Natural killer cell (primary cell): ENCODE results near the gene SSNA1. TPM values are rescaled to one million over a fixed set of nuclear protein-coding genes. Genes with fewer than 3 reads are reported as not detected.

Experiments
- ATAC-seq, 3 donors: fragments of 150-1000 bp in 2 of 3; fragments of 200-7000 bp in 1 of 3; cut with Tn5 transposase; 1 replicate in 1 of 3; 2 replicates in 2 of 3; pipeline ENCODE4 v1.10.0; 2021; ENCODE audit warnings: mild to moderate bottlenecking in 2 of 3, moderate library complexity in 2 of 3
- DNase-seq, 2 donors: peaks; one replicate each; pipeline versions ENCODE4 v3.0.0 to v3.0.0-alpha.2; 2013 to 2021; ENCODE audit warnings: mixed read lengths in 1 of 2
- H3K27ac ChIP-seq: one replicate; pipeline ENCODE4 v1.5.1; 2013; ENCODE audit warnings: mild to moderate bottlenecking, low read length
- H3K27me3 ChIP-seq: one replicate; pipeline ENCODE4 v1.6.1; 2013; ENCODE audit warnings: low read length; ENCODE audit not compliant: control insufficient read depth, insufficient read depth
- H3K36me3 ChIP-seq: one replicate; pipeline ENCODE4 v1.6.1; 2013; ENCODE audit warnings: low read length; ENCODE audit not compliant: control insufficient read depth, insufficient read depth
- H3K4me1 ChIP-seq: one replicate; pipeline ENCODE4 v1.6.1; 2013; ENCODE audit warnings: low read length; ENCODE audit not compliant: control insufficient read depth, insufficient read depth
- H3K4me3 ChIP-seq: one replicate; pipeline ENCODE4 v1.5.1; 2013; ENCODE audit warnings: low read length
- H3K9me3 ChIP-seq: one replicate; pipeline ENCODE4 v1.6.1; 2013; ENCODE audit warnings: low read length; ENCODE audit not compliant: control insufficient read depth, insufficient read depth
- H3K27ac Mint-ChIP-seq, 2 donors: one replicate each; pipeline ENCODE4 v1.8.0; 2022; ENCODE audit warnings: mild to moderate bottlenecking in 2 of 2, mixed read lengths in 2 of 2, moderate library complexity in 1 of 2
- H3K27me3 Mint-ChIP-seq, 2 donors: one replicate each; pipeline ENCODE4 v1.8.0; 2022; ENCODE audit warnings: low read depth in 2 of 2, mixed read lengths in 2 of 2
- H3K36me3 Mint-ChIP-seq: one replicate; pipeline ENCODE4 v1.8.0; 2022; ENCODE audit warnings: mixed read lengths
- H3K4me1 Mint-ChIP-seq, 2 donors: one replicate each; pipeline ENCODE4 v1.8.0; 2022; ENCODE audit warnings: mixed read lengths in 2 of 2
- H3K4me3 Mint-ChIP-seq: one replicate; pipeline ENCODE4 v1.8.0; 2022; ENCODE audit warnings: mild to moderate bottlenecking, moderate library complexity, mixed read lengths
- H3K9me3 Mint-ChIP-seq, 2 donors: one replicate each; pipeline ENCODE4 v1.8.0; 2022; ENCODE audit warnings: mixed read lengths in 2 of 2
- WGBS: methylation state at CpG from one replicate; pipeline ENCODE4 v1.1.7; 2013; ENCODE audit warnings: missing lambda C conversion rate; ENCODE audit not compliant: insufficient coverage; 5-methylcytosine and 5-hydroxymethylcytosine counted together
- intact Hi-C: fragments of 100-400 bp; cut with micrococcal nuclease; formaldehyde crosslinking; loops from one replicate; pipeline ENCODE4 v1.14.2; 2022
- total RNA-seq, 4 donors: library from RNA; stranded (reverse); fragments of 120-200 nt in 1 of 4; gene quantifications; one replicate each; pipeline versions ENCODE4 v1.2.3 to v1.2.4, GENCODE V29; 2013 to 2022
- TF ChIP-seq, protein P1 (sequence below): fragments of 200-600 bp; IDR thresholded peaks from one replicate; pipeline ENCODE4 v1.8.0; 2022; ENCODE audit warnings: antibody characterized with exemption

Gene SSNA1
- total RNA-seq, 3 donors from 2014 or later (not counting 1 experiment from before 2014, with no cell fraction given) = 45.1 to 53.5 (median 52.2) TPM

DNA sequence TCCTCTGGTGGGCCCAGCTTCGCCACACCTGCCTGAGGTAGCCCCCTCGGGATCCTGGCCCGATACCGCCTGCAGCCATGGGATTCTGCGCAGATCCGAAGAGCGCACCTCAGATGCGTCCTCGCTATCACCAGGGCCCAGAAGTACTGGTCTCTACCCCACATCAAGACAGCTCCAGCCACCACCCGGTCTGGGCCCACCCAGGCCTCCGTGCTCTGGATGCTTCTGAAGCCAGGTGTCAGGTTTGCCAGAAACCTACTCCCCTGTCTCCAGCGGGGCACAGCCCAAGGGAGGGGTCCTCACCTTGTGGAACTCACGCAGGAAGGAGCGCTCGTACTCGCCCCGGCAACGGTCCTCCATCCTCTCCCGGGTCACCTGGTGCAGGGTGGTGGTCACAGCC lies 2.6 kb upstream of the SSNA1 start:
- Mint-ChIP-seq H3K27me3 (no peaks in the 10 kb centered on the region), H3K9me3 (no peaks in the 10 kb centered on the region), H3K27ac (no peak overlapping the region), H3K4me1 (peaks cover 20 to 42% of the 10 kb centered on the region in 2 donors), H3K36me3 (no peaks in the 10 kb centered on the region), H3K4me3 (no peak overlapping the region)
- H3K9me3 ChIP-seq = no peaks in the 10 kb centered on the region
- no peaks in the 10 kb centered on the region for H3K27me3 ChIP-seq
- DNase-seq = no peak
- H3K36me3 ChIP-seq = peaks cover 56% of the 10 kb centered on the region
- no peak for ATAC-seq
- intact Hi-C loops = no loop called here
- peaks cover 43% of the 10 kb centered on the region for H3K4me1 ChIP-seq
- 97% methylated on average over 19 of the region's 19 CpGs for WGBS
- no peak overlapping the region for H3K4me3 ChIP-seq
- TF ChIP-seq, protein P1, sequence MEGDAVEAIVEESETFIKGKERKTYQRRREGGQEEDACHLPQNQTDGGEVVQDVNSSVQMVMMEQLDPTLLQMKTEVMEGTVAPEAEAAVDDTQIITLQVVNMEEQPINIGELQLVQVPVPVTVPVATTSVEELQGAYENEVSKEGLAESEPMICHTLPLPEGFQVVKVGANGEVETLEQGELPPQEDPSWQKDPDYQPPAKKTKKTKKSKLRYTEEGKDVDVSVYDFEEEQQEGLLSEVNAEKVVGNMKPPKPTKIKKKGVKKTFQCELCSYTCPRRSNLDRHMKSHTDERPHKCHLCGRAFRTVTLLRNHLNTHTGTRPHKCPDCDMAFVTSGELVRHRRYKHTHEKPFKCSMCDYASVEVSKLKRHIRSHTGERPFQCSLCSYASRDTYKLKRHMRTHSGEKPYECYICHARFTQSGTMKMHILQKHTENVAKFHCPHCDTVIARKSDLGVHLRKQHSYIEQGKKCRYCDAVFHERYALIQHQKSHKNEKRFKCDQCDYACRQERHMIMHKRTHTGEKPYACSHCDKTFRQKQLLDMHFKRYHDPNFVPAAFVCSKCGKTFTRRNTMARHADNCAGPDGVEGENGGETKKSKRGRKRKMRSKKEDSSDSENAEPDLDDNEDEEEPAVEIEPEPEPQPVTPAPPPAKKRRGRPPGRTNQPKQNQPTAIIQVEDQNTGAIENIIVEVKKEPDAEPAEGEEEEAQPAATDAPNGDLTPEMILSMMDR = no peak
- no peak overlapping the region for H3K27ac ChIP-seq

DNA sequence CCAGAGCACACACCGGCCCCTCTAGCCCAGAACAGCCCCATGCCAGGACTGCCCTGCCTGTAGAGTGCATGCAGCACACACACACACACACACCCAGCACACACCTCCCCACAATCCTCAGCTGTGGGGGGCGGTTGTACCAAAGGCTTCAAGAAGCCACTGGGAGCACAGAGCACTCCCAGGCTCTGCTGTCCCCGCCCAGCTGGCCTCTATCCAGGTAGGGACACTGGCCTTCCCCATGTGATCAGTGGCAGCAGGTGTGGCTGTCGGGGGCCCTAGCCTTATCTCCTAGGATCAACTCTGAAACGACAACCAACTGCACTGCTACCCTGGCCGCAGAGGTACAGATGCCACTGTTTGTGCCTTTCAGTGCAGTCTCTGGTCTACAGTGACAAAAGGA lies 2.1 kb upstream of the SSNA1 start:
- no peaks in the 10 kb centered on the region for H3K36me3 Mint-ChIP-seq
- H3K4me3 Mint-ChIP-seq = no peak overlapping the region
- 93% methylated on average over 6 of the region's 6 CpGs for WGBS
- TF ChIP-seq, protein P1 = no peak
- H3K36me3 ChIP-seq = peaks cover 57% of the 10 kb centered on the region
- no peak overlapping the region for H3K27ac Mint-ChIP-seq
- ATAC-seq (no peak), DNase-seq (no peak)
- no peak overlapping the region for H3K4me3 ChIP-seq
- peaks cover 43% of the 10 kb centered on the region for H3K4me1 ChIP-seq
- H3K4me1 Mint-ChIP-seq = peaks cover 20 to 44% of the 10 kb centered on the region in 2 donors
- no peaks in the 10 kb centered on the region for H3K9me3 ChIP-seq
- no peak overlapping the region for H3K27ac ChIP-seq
- intact Hi-C loops = no loop called here
- no peaks in the 10 kb centered on the region for H3K9me3 Mint-ChIP-seq
- no peaks in the 10 kb centered on the region for H3K27me3 ChIP-seq
- H3K27me3 Mint-ChIP-seq = no peaks in the 10 kb centered on the region

DNA sequence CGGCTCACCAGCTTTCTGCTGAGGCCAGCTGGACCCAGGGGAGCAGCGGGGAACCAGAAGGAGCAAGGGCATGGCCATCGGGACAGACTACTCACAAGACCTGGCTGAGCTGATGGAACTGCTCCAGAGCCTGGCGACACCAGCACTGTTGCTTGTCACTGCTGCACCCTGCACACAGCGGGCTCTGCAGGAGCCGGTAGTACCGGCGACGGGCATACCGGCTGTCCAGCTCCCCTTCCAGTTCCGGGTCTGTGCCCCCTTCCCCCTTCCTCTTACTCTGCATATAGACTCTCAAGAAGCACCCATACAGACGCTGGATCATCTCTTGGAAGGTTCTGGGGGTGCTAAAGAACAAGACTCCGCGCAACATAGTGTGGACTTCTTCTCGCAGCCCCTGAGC lies 1.1 kb upstream of the SSNA1 start:
- TF ChIP-seq, protein P1 = no peak
- no peak for DNase-seq
- H3K4me1 Mint-ChIP-seq = peaks cover 20 to 44% of the 10 kb centered on the region in 2 donors
- peak overlapping the region; percentile 91 to 97 for H3K27ac Mint-ChIP-seq
- no peak for ATAC-seq
- peak overlapping the region; percentile 96 for H3K4me3 Mint-ChIP-seq
- no peaks in the 10 kb centered on the region for H3K27me3 Mint-ChIP-seq
- Histone ChIP-seq H3K27ac (no peak overlapping the region), H3K27me3 (no peaks in the 10 kb centered on the region), H3K4me3 (peak overlapping the region; percentile 81), H3K36me3 (peaks cover 50% of the 10 kb centered on the region), H3K9me3 (no peaks in the 10 kb centered on the region), H3K4me1 (peaks cover 43% of the 10 kb centered on the region)
- 88% methylated on average over 15 of the region's 15 CpGs for WGBS
- H3K36me3 Mint-ChIP-seq = no peaks in the 10 kb centered on the region
- intact Hi-C loops = no loop called here
- H3K9me3 Mint-ChIP-seq = no peaks in the 10 kb centered on the region

DNA sequence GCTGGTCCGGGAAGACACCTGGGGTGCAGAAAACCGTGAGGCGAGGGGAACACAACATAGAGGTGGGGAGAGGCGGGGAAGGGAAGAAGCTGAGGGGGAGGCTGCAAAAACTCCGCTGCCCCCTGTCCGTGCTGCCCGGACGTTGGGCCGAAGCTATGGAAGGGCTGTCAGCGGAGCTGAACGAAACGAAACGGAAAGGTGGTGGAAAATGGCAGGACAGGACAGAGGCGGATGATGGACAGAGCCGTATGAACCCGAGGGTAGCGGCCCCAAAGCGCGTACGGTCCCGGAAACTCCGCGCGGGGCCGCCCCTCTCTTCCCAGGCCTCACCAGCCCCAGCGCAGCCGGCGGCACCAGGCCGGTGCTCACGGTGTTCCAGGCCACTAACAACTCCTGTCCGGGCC lies 388 bp upstream of the SSNA1 start:
- peak; percentile 22 to 41 (median 38) for ATAC-seq
- H3K4me1 ChIP-seq = peaks cover 43% of the 10 kb centered on the region
- no peaks in the 10 kb centered on the region for H3K9me3 Mint-ChIP-seq
- no peaks in the 10 kb centered on the region for H3K27me3 Mint-ChIP-seq
- H3K36me3 Mint-ChIP-seq = no peaks in the 10 kb centered on the region
- H3K9me3 ChIP-seq = no peaks in the 10 kb centered on the region
- H3K4me3 Mint-ChIP-seq = peak overlapping the region; percentile 96
- DNase-seq = no peak
- H3K4me3 ChIP-seq = peak overlapping the region; percentile 81
- peak overlapping the region; percentile 79 for H3K27ac ChIP-seq
- TF ChIP-seq, protein P1 = no peak
- no peaks in the 10 kb centered on the region for H3K27me3 ChIP-seq
- peak overlapping the region; percentile 91 to 97 for H3K27ac Mint-ChIP-seq
- peaks cover 20 to 44% of the 10 kb centered on the region in 2 donors for H3K4me1 Mint-ChIP-seq
- H3K36me3 ChIP-seq = peaks cover 43% of the 10 kb centered on the region
- intact Hi-C loops = loop anchor here (1.0 kb wide), 1 partner anchor 17 kb away; the partner anchor contains the start of genes NDOR1 and TMEM203
- under 1% methylated on average over 31 of the region's 31 CpGs for WGBS
